Measurements from ENCODE around the gene OLIG2.

GRCh38 chr21:33032434-33033047 lies 6.8 kb downstream of the OLIG2 start:
- TF ChIP-seq POLR2A (IDR thresholded peaks at IDR 0.05; ENCODE audit: low read depth, low read length) (no peak), CTCF (conservative IDR thresholded peaks at IDR 0.05; ENCODE audit: low read depth, low read length) (no peak), MAZ (IDR thresholded peaks at IDR 0.05; ENCODE audit: borderline replicate concordance, low read depth, low read length) (no peak), SMC3 (IDR thresholded peaks at IDR 0.05; ENCODE audit: low read depth, low read length) (no peak), ELK1 (IDR thresholded peaks at IDR 0.05; ENCODE audit: borderline replicate concordance, low read depth, low read length) (no peak), RFX5 (IDR thresholded peaks at IDR 0.05; ENCODE audit: low read depth, low read length) (no peak), BHLHE40 (IDR thresholded peaks at IDR 0.05; ENCODE audit: low read depth, low read length) (no peak)
